ENCODE measurements around the gene EXO5.

DNA sequence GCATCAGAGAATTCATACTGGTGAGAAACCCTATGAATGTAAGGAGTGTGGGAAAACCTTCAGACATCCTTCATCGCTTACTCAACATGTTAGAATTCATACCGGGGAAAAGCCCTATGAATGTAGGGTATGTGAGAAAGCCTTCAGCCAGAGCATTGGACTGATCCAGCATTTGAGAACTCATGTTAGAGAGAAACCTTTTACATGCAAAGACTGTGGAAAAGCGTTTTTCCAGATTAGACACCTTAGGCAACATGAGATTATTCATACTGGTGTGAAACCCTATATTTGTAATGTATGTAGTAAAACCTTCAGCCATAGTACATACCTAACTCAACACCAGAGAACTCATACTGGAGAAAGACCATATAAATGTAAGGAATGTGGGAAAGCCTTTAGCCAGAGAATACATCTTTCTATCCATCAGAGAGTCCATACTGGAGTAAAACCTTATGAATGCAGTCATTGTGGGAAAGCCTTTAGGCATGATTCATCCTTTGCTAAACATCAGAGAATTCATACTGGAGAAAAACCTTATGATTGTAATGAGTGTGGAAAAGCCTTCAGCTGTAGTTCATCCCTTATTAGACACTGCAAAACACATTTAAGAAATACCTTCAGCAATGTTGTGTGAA, 45.5 kb upstream of the EXO5 start:
- TF ChIP-seq, protein P1, sequence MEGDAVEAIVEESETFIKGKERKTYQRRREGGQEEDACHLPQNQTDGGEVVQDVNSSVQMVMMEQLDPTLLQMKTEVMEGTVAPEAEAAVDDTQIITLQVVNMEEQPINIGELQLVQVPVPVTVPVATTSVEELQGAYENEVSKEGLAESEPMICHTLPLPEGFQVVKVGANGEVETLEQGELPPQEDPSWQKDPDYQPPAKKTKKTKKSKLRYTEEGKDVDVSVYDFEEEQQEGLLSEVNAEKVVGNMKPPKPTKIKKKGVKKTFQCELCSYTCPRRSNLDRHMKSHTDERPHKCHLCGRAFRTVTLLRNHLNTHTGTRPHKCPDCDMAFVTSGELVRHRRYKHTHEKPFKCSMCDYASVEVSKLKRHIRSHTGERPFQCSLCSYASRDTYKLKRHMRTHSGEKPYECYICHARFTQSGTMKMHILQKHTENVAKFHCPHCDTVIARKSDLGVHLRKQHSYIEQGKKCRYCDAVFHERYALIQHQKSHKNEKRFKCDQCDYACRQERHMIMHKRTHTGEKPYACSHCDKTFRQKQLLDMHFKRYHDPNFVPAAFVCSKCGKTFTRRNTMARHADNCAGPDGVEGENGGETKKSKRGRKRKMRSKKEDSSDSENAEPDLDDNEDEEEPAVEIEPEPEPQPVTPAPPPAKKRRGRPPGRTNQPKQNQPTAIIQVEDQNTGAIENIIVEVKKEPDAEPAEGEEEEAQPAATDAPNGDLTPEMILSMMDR (IDR thresholded peaks at IDR 0.05; ENCODE audit: low read depth, low read length, missing input control), result no peak
- TF ChIP-seq RAD21 (IDR thresholded peaks at IDR 0.05) (no peak), NR2F2 (IDR thresholded peaks at IDR 0.05) (no peak), TAF1 (conservative IDR thresholded peaks at IDR 0.05) (no peak), YY1 (IDR thresholded peaks at IDR 0.05) (no peak), GABPA (IDR thresholded peaks at IDR 0.05 in 1 of 2, conservative IDR thresholded peaks at IDR 0.05 in 1 of 2) (no peak), SP1 (IDR thresholded peaks at IDR 0.05) (no peak), RXRA (IDR thresholded peaks at IDR 0.05) (no peak), EGR1 (IDR thresholded peaks at IDR 0.05; ENCODE audit: low read depth in 2 of 2) (no peak)
- TF ChIP-seq, protein P2, sequence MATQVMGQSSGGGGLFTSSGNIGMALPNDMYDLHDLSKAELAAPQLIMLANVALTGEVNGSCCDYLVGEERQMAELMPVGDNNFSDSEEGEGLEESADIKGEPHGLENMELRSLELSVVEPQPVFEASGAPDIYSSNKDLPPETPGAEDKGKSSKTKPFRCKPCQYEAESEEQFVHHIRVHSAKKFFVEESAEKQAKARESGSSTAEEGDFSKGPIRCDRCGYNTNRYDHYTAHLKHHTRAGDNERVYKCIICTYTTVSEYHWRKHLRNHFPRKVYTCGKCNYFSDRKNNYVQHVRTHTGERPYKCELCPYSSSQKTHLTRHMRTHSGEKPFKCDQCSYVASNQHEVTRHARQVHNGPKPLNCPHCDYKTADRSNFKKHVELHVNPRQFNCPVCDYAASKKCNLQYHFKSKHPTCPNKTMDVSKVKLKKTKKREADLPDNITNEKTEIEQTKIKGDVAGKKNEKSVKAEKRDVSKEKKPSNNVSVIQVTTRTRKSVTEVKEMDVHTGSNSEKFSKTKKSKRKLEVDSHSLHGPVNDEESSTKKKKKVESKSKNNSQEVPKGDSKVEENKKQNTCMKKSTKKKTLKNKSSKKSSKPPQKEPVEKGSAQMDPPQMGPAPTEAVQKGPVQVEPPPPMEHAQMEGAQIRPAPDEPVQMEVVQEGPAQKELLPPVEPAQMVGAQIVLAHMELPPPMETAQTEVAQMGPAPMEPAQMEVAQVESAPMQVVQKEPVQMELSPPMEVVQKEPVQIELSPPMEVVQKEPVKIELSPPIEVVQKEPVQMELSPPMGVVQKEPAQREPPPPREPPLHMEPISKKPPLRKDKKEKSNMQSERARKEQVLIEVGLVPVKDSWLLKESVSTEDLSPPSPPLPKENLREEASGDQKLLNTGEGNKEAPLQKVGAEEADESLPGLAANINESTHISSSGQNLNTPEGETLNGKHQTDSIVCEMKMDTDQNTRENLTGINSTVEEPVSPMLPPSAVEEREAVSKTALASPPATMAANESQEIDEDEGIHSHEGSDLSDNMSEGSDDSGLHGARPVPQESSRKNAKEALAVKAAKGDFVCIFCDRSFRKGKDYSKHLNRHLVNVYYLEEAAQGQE (IDR thresholded peaks at IDR 0.05), result no peak
- TF ChIP-seq, protein P3, sequence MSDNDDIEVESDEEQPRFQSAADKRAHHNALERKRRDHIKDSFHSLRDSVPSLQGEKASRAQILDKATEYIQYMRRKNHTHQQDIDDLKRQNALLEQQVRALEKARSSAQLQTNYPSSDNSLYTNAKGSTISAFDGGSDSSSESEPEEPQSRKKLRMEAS (IDR thresholded peaks at IDR 0.05), result no peak
- TF ChIP-seq, protein P4, sequence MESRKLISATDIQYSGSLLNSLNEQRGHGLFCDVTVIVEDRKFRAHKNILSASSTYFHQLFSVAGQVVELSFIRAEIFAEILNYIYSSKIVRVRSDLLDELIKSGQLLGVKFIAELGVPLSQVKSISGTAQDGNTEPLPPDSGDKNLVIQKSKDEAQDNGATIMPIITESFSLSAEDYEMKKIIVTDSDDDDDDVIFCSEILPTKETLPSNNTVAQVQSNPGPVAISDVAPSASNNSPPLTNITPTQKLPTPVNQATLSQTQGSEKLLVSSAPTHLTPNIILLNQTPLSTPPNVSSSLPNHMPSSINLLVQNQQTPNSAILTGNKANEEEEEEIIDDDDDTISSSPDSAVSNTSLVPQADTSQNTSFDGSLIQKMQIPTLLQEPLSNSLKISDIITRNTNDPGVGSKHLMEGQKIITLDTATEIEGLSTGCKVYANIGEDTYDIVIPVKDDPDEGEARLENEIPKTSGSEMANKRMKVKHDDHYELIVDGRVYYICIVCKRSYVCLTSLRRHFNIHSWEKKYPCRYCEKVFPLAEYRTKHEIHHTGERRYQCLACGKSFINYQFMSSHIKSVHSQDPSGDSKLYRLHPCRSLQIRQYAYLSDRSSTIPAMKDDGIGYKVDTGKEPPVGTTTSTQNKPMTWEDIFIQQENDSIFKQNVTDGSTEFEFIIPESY (IDR thresholded peaks at IDR 0.05), result no peak

Measured in liver (tissue), 3 donors.